H1 (cell line): ENCODE results near the gene MYORG. TPM values are rescaled to one million over a fixed set of nuclear protein-coding genes. Genes with fewer than 3 reads are reported as not detected.
"Not testable (repeated sequence)": the region's sequence is repeated elsewhere in the genome, so short reads cannot be mapped to it uniquely, and the experiment has no call there.

Experiments used
- CTCF ChIA-PET: fragments of 300-600 bp; sonication (Branson Sonifier 250); formaldehyde crosslinking; loops from one replicate; lab custom pipeline; 2021; ENCODE audit not compliant: partially characterized antibody; lab: Charles Lee
- POLR2A ChIA-PET: fragments of 300-600 bp; sonication (Branson Sonifier 250); formaldehyde crosslinking; loops from one replicate; lab custom pipeline; 2021; ENCODE audit warnings: inconsistent platforms; ENCODE audit not compliant: partially characterized antibody; lab: Charles Lee
- DNase-seq, 2 experiments: peaks; one replicate each; pipeline versions ENCODE4 v3.0.0 to v3.0.0-alpha.2; 2010 to 2022; ENCODE audit warnings: low spot score in 2 of 2, low read depth in 1 of 2, mixed read lengths in 1 of 2
- FAIRE-seq: peaks from 2 replicates; lab custom pipeline; 2011; peaks lifted over from hg19 to GRCh38; lab: Jason Lieb, UNC
- H2AFZ ChIP-seq: 2 replicates; pipeline ENCODE4 v1.8.1; 2012; ENCODE audit warnings: low read length, inconsistent platforms
- H2AK5ac ChIP-seq: 2 replicates; pipeline ENCODE4 v1.6.1; 2013; ENCODE audit warnings: low read depth, low read length
- H2BK120ac ChIP-seq: replicated peaks from 2 replicates; pipeline ENCODE3; 2013; ENCODE audit warnings: low read depth, low read length, inconsistent platforms
- H2BK12ac ChIP-seq: 2 replicates; pipeline ENCODE4 v1.6.1; 2013; ENCODE audit warnings: low read depth, low read length
- H2BK15ac ChIP-seq: 2 replicates; pipeline ENCODE4 v1.6.1; 2013; ENCODE audit warnings: low read length
- H2BK20ac ChIP-seq: 2 replicates; pipeline ENCODE4 v1.6.1; 2013; ENCODE audit warnings: low read length
- H2BK5ac ChIP-seq: 2 replicates; pipeline ENCODE4 v1.6.1; 2013; ENCODE audit warnings: low read depth, low read length
- H3K14ac ChIP-seq: 2 replicates; pipeline ENCODE4 v1.6.1; 2013; ENCODE audit warnings: inconsistent platforms; ENCODE audit not compliant: insufficient read length
- H3K18ac ChIP-seq: 2 replicates; pipeline ENCODE4 v1.6.1; 2013; ENCODE audit warnings: low read length; ENCODE audit errors: extremely low read depth
- H3K23ac ChIP-seq: 2 replicates; pipeline ENCODE4 v1.6.1; 2013; ENCODE audit warnings: inconsistent platforms; ENCODE audit not compliant: insufficient read length
- H3K23me2 ChIP-seq: 2 replicates; pipeline ENCODE4 v1.6.1; 2013; ENCODE audit warnings: low read depth, low read length
- H3K27ac ChIP-seq: 2 replicates; pipeline ENCODE4 v1.6.1; 2011; ENCODE audit warnings: low read depth, low read length, inconsistent platforms
- H3K27me3 ChIP-seq, 4 experiments: replicated peaks in 1 of 4; 1 replicate in 1 of 4; 2 replicates in 3 of 4; pipeline versions ENCODE4 v1.6.1 to v1.8.1; 2011 to 2013; ENCODE audit warnings: low read length in 3 of 4, mild to moderate bottlenecking in 3 of 4, inconsistent platforms in 2 of 4, mixed read lengths in 2 of 4, moderate library complexity in 1 of 4; ENCODE audit not compliant: control insufficient read depth in 3 of 4, insufficient read depth in 3 of 4; ENCODE audit errors: extremely low read depth in 1 of 4
- H3K36me3 ChIP-seq, 4 experiments: 2 replicates each; pipeline versions ENCODE4 v1.6.1 to v1.8.1; 2011 to 2013; ENCODE audit warnings: mild to moderate bottlenecking in 4 of 4, low read length in 3 of 4, moderate library complexity in 2 of 4, control low read depth in 1 of 4, inconsistent platforms in 1 of 4; ENCODE audit not compliant: insufficient read depth in 4 of 4, control insufficient read depth in 2 of 4
- H3K4ac ChIP-seq: replicated peaks from 2 replicates; pipeline ENCODE3; 2013; ENCODE audit warnings: low read length, low read depth, mixed read lengths, inconsistent platforms; ENCODE audit not compliant: insufficient read length
- H3K4me1 ChIP-seq, 4 experiments: replicated peaks in 1 of 4; 1 replicate in 1 of 4; 2 replicates in 3 of 4; pipeline versions ENCODE4 v1.6.1 to v1.8.1; 2011 to 2013; ENCODE audit warnings: low read length in 3 of 4, inconsistent platforms in 2 of 4, mixed read lengths in 1 of 4; ENCODE audit not compliant: insufficient read depth in 4 of 4, control insufficient read depth in 3 of 4
- H3K4me2 ChIP-seq, 2 experiments: 2 replicates each; pipeline versions ENCODE4 v1.6.1 to v1.8.1; 2011 to 2013; ENCODE audit warnings: low read depth in 2 of 2, low read length in 2 of 2, control low read depth in 1 of 2, inconsistent platforms in 1 of 2, mild to moderate bottlenecking in 1 of 2; ENCODE audit not compliant: insufficient read depth in 1 of 2
- H3K4me3 ChIP-seq, 4 experiments: fragments of 200-600, 300-600 bp in 1 of 4; sonication (generic), shearing (Covaris generic), sonication (Bioruptor Twin) in 1 of 4; 2 replicates each; pipeline versions ENCODE4 v1.5.1 to v1.8.1; 2011 to 2016; ENCODE audit warnings: low read length in 4 of 4, low read depth in 3 of 4, control low read depth in 2 of 4, inconsistent platforms in 2 of 4, mild to moderate bottlenecking in 2 of 4, mixed read lengths in 1 of 4, moderate library complexity in 1 of 4; ENCODE audit not compliant: insufficient read depth in 2 of 4; ENCODE audit errors: extremely low read depth in 1 of 4
- H3K56ac ChIP-seq: replicated peaks from 2 replicates; pipeline ENCODE3; 2013; ENCODE audit warnings: low read depth, mild to moderate bottlenecking, mixed read lengths, low read length, inconsistent platforms; ENCODE audit not compliant: insufficient read length
- H3K79me1 ChIP-seq: 2 replicates; pipeline ENCODE4 v1.6.1; 2013; ENCODE audit warnings: low read depth, low read length, control low read depth
- H3K79me2 ChIP-seq, 2 experiments: 2 replicates each; pipeline versions ENCODE4 v1.6.1 to v1.8.1; 2012 to 2013; ENCODE audit warnings: low read length in 2 of 2, mild to moderate bottlenecking in 2 of 2, inconsistent platforms in 1 of 2; ENCODE audit not compliant: insufficient read depth in 2 of 2, control insufficient read depth in 1 of 2
- H3K9ac ChIP-seq, 4 experiments: replicated peaks in 1 of 4; 1 replicate in 1 of 4; 2 replicates in 3 of 4; pipeline versions ENCODE4 v1.6.1 to v1.8.1; 2011 to 2013; ENCODE audit warnings: low read depth in 3 of 4, low read length in 3 of 4, control low read depth in 2 of 4, mild to moderate bottlenecking in 2 of 4, moderate library complexity in 2 of 4, inconsistent platforms in 1 of 4; ENCODE audit errors: extremely low read depth in 1 of 4
- H3K9me3 ChIP-seq, 2 experiments: 2 replicates each; pipeline versions ENCODE4 v1.6.1 to v1.8.1; 2012 to 2013; ENCODE audit warnings: mild to moderate bottlenecking in 2 of 2, moderate library complexity in 2 of 2, control low read depth in 1 of 2, inconsistent platforms in 1 of 2, low read depth in 1 of 2, low read length in 1 of 2, mixed read lengths in 1 of 2; ENCODE audit not compliant: insufficient read depth in 2 of 2
- H4K20me1 ChIP-seq, 2 experiments: replicated peaks in 1 of 2; 2 replicates each; pipeline versions ENCODE3 to v1.8.1; 2011 to 2013; ENCODE audit warnings: inconsistent platforms in 2 of 2, low read length in 2 of 2, mild to moderate bottlenecking in 1 of 2; ENCODE audit not compliant: insufficient read depth in 2 of 2, control insufficient read depth in 1 of 2
- H4K5ac ChIP-seq: 2 replicates; pipeline ENCODE4 v1.6.1; 2013; ENCODE audit warnings: low read length, low read depth, mixed read lengths, inconsistent platforms; ENCODE audit not compliant: insufficient read length
- H4K8ac ChIP-seq: 2 replicates; pipeline ENCODE4 v1.8.0; 2013; ENCODE audit warnings: mild to moderate bottlenecking, moderate library complexity, low read length, inconsistent platforms; ENCODE audit not compliant: insufficient read depth; ENCODE audit errors: extremely low read depth
- H4K91ac ChIP-seq: replicated peaks from 2 replicates; pipeline ENCODE3; 2013; ENCODE audit warnings: low read length, mixed read lengths, inconsistent platforms; ENCODE audit not compliant: insufficient read length
- WGBS, 2 experiments: shearing (Covaris generic) in 1 of 2; methylation state at CpG; one replicate each; pipeline versions ENCODE4 v1.1.6 to v1.1.7; 2013 to 2015; ENCODE audit warnings: low lambda C conversion rate in 2 of 2, mixed read lengths in 2 of 2, inconsistent platforms in 1 of 2, low coverage in 1 of 2, missing lambda C conversion rate in 1 of 2; ENCODE audit not compliant: insufficient replicate concordance in 2 of 2, insufficient coverage in 1 of 2, insufficient read length in 1 of 2; ENCODE audit errors: extremely low coverage in 1 of 2, missing lambda C conversion rate in 1 of 2; 5-methylcytosine and 5-hydroxymethylcytosine counted together
- polyA plus RNA-seq, 7 experiments: library from polyadenylated mRNA; depleted of rRNA in 3 of 7; stranded (reverse) in 5 of 7; unstranded in 2 of 7; fragments of >200 nt in 5 of 7; fragments of 200-250 nt in 2 of 7; gene quantifications; 1 replicate in 5 of 7; 2 replicates in 1 of 7; 4 replicates in 1 of 7; pipeline versions ENCODE4 v1.2.1 to v1.2.3, GENCODE V29; 2011 to 2013; ENCODE audit warnings: missing spikeins in 2 of 7, mixed read lengths in 2 of 7
- total RNA-seq: library from RNA; stranded (reverse); fragmentation: NEBNext Ultra II Directional; extraction: Animal tissue kit (Norgen Biotek cat#: 25700); gene quantifications from 2 replicates; pipeline ENCODE4 v1.2.1, GENCODE V29; 2021

The MYORG gene
- total and polyA plus RNA-seq, 2 of the 8 experiments (the other 6 are each of a cell fraction or from before 2014, with no cell fraction given) = 1.2 to 5.9 TPM

DNA sequence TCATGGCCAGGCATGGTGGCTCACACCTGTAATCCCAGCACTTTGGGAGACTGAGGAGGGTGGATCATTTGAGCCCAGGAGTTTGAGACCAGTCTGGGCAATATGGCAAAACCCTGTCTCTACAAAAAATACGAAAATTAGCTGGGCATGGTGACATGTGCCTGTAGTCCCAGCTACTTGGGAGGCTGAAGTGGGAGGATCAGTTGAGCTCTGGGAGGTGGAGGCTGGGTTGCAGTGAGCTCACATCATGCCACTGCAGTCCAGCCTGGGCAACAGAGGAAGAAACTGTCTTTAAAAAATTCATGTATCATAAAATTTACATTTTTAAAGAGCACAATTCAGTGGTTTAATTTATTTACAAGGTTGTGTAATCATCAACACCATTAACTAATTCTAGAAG, 23.7 kb downstream of the MYORG start:
- H2BK20ac ChIP-seq, H3K9ac ChIP-seq, H3K23ac ChIP-seq, H3K9me3 ChIP-seq, H3K56ac ChIP-seq, H3K27me3 ChIP-seq, DNase-seq, H3K79me1 ChIP-seq, H3K27ac ChIP-seq, FAIRE-seq, H2BK15ac ChIP-seq, H4K5ac ChIP-seq, H3K4me2 ChIP-seq, H2AFZ ChIP-seq, H2BK120ac ChIP-seq, H4K91ac ChIP-seq, H3K36me3 ChIP-seq, POLR2A ChIA-PET, H3K18ac ChIP-seq, H3K23me2 ChIP-seq, H3K79me2 ChIP-seq, H3K4me1 ChIP-seq, H2AK5ac ChIP-seq, H4K8ac ChIP-seq, H4K20me1 ChIP-seq, H2BK12ac ChIP-seq, H3K14ac ChIP-seq, H2BK5ac ChIP-seq, H3K4ac ChIP-seq, H3K4me3 ChIP-seq: not testable (repeated sequence)
- CTCF ChIA-PET = interaction anchor here (0.6 to 2.0 kb wide), 3 partner anchors 11 to 20 kb away, joined by 3 to 6 read pairs (median 3); no protein-coding TSS in a partner anchor
- 100% methylated on average over 1 of the region's 1 CpG; no CpG with 5 or more reads in 1 of the 2 experiments for WGBS, 2 experiments

GRCh38 chr9:34352122-34352652, 24.5 kb downstream of the MYORG start:
- FAIRE-seq = not testable (repeated sequence)

More at GRCh38 chr9:34352122-34352652, 24.5 kb downstream of the MYORG start:
- H3K79me1 ChIP-seq, DNase-seq, H3K9me3 ChIP-seq, H4K91ac ChIP-seq, H3K36me3 ChIP-seq, H3K23ac ChIP-seq, H2BK5ac ChIP-seq, H3K4me2 ChIP-seq, H2BK20ac ChIP-seq, H2BK12ac ChIP-seq, H3K23me2 ChIP-seq, H3K56ac ChIP-seq, H3K27ac ChIP-seq, H2BK120ac ChIP-seq, H2AFZ ChIP-seq, H4K8ac ChIP-seq, H2BK15ac ChIP-seq, H3K27me3 ChIP-seq, H3K9ac ChIP-seq, H4K5ac ChIP-seq, POLR2A ChIA-PET, H4K20me1 ChIP-seq, H3K4ac ChIP-seq, H3K14ac ChIP-seq, H3K4me3 ChIP-seq, H2AK5ac ChIP-seq, H3K79me2 ChIP-seq, H3K18ac ChIP-seq, H3K4me1 ChIP-seq: not testable (repeated sequence)
- 84% methylated on average over 4 of the region's 7 CpGs; no CpG with 5 or more reads in 1 of the 2 experiments for WGBS, 2 experiments
- CTCF ChIA-PET = interaction anchor here (1.5 to 7.8 kb wide), 3 partner anchors 12 to 21 kb away, joined by 3 to 56 read pairs (median 6); no protein-coding TSS in a partner anchor
